Inflammatory macrophage treated with lipopolysaccharide for 4 hours (primary cell): ENCODE measurements around the gene MED6.

Experiments
- DNase-seq: peaks from one replicate; pipeline ENCODE4 v3.0.0-alpha.2; 2020

MED6 gene

GRCh38 chr14:70595443-70596185 is 4.8 kb downstream of the MED6 start:
- no peak for DNase-seq

- DNase-seq, result no peak
Measured at GRCh38 chr14:70594461-70594860, 6.0 kb downstream of the MED6 start.

GRCh38 chr14:70585231-70585630 is 15.2 kb downstream of the MED6 start:
- DNase-seq, result peak; percentile 54

GRCh38 chr14:70576891-70577290 is 23.6 kb downstream of the MED6 start:
- peak; percentile 12 for DNase-seq

GRCh38 chr14:70573050-70573449 is 27.4 kb downstream of the MED6 start:
- no peak for DNase-seq

GRCh38 chr14:70571139-70571538 is 29.3 kb downstream of the MED6 start:
- no peak for DNase-seq

- DNase-seq, result peak; percentile 1
Measured at GRCh38 chr14:70567791-70568190, 32.7 kb downstream of the MED6 start.

GRCh38 chr14:70563869-70564268 is 36.6 kb downstream of the MED6 start:
- DNase-seq, result no peak

GRCh38 chr14:70563417-70563816 is 37.0 kb downstream of the MED6 start:
- no peak for DNase-seq

- no peak for DNase-seq
Measured at GRCh38 chr14:70558356-70558755, 42.1 kb downstream of the MED6 start.

- DNase-seq, result no peak
Measured at GRCh38 chr14:70555890-70556289, 44.6 kb downstream of the MED6 start.

GRCh38 chr14:70538087-70538486 is 62.4 kb downstream of the MED6 start:
- DNase-seq, result no peak

- DNase-seq, result no peak
Measured at GRCh38 chr14:70536830-70537229, 63.6 kb downstream of the MED6 start.

GRCh38 chr14:70534904-70535303 is 65.6 kb downstream of the MED6 start, which contains the start of gene ADAM20:
ADAM20 (minus strand) TSS chr14:70535004; CDS start chr14:70524757, 10,247 bp downstream.
- no peak for DNase-seq
